Activated T-cell treated with anti-CD3 and anti-CD28 coated beads, Interleukin-2, amount 50 U/mL, for 24 hours (primary cell): Measurements from ENCODE around the gene B4GALT2.

Source experiments
- DNase-seq: peaks from one replicate; pipeline ENCODE4 v3.0.0-alpha.2; 2020
- H3K27ac Mint-ChIP-seq: 2 replicates; pipeline ENCODE4 v1.8.0; 2020; ENCODE audit warnings: mild to moderate bottlenecking, mixed read lengths
- H3K27me3 Mint-ChIP-seq: 2 replicates; pipeline ENCODE4 v1.8.0; 2020; ENCODE audit warnings: mixed read lengths
- H3K36me3 Mint-ChIP-seq: 2 replicates; pipeline ENCODE4 v1.8.0; 2020; ENCODE audit warnings: low read depth, mixed read lengths
- H3K4me1 Mint-ChIP-seq: 2 replicates; pipeline ENCODE4 v1.8.0; 2020; ENCODE audit warnings: low read depth, mixed read lengths
- H3K4me3 Mint-ChIP-seq: 2 replicates; pipeline ENCODE4 v1.8.0; 2020; ENCODE audit warnings: mild to moderate bottlenecking, moderate library complexity, mixed read lengths
- H3K9me3 Mint-ChIP-seq: 2 replicates; pipeline ENCODE4 v1.8.0; 2020; ENCODE audit warnings: mixed read lengths

Gene B4GALT2

DNA sequence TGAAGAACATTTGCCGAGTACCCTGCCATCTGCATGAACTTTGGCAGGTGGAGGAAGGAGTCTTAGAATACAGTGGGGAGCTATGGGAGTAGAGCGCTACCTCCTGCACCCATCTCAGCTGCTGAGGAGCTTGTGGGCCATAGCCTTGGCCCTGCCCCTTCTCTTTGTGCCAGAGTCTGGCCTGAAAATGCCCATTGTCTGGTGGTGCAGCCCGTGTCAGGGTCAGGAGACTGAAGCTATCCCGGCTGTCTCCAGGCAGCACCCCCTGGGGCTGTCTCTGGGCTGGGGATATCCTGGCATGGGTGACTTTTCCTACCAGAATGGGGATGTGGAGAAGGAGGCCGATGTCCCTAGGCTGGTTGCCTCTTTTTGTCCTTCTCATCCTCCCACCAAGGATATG lies 25.0 kb upstream of the B4GALT2 start:
- DNase-seq = no peak
- no peaks in the 10 kb centered on the region for H3K9me3 Mint-ChIP-seq
- H3K27me3 Mint-ChIP-seq = no peaks in the 10 kb centered on the region
- no peak overlapping the region for H3K27ac Mint-ChIP-seq
- peaks cover 58% of the 10 kb centered on the region for H3K36me3 Mint-ChIP-seq
- H3K4me3 Mint-ChIP-seq = no peak overlapping the region
- H3K4me1 Mint-ChIP-seq = peaks cover 20% of the 10 kb centered on the region

DNA sequence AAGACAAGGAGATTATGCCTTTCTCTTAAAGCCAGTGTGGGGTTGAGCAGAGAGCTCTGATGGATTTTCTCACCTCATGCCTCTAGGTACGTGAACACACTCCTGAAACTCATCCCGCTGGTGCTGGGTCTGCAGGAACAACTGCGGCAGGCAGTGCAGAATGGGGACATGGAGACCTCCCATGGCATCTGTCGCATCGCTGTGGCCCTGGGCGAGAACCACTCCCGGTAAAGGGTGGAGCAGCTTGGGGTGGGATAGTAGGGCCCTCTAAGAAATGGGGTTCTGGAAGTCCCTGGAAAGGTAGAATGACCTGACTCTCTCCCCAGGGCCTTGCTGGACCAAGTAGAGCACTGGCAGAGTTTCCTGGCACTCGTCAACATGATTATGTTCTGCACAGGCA lies 22.8 kb upstream of the B4GALT2 start:
- H3K4me3 Mint-ChIP-seq = no peak overlapping the region
- peaks cover 46% of the 10 kb centered on the region for H3K36me3 Mint-ChIP-seq
- H3K27me3 Mint-ChIP-seq = no peaks in the 10 kb centered on the region
- no peak overlapping the region for H3K27ac Mint-ChIP-seq
- DNase-seq = no peak
- H3K9me3 Mint-ChIP-seq = no peaks in the 10 kb centered on the region
- H3K4me1 Mint-ChIP-seq = peaks cover 4% of the 10 kb centered on the region

DNA sequence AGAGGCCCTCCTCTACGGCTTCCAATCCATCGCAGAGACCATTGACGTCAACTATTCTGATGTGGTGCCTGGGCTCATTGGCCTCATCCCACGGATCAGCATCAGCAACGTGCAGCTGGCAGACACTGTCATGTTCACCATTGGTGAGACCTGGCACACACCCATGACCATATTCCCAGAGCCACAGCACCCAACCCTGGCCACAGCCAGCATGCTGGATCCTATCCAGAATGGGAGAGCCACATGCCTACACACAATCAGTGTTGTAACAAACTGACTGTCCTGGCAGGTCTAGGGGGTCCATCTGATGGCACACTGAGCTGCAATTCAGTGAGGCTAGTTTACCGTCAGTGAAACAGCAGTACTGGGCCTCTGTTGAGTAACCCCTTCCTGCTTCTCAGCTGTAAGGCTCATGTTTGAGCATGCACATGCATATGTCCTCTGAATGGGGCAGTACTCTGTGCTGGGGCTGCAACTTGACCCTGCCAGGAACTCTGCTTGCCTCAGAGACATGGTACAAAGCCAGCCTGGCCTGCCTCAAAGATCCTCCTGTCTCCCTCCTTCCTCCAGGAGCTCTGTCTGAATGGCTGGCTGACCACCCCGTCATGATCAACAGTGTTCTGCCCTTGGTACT lies 21.5 kb upstream of the B4GALT2 start:
- Mint-ChIP-seq H3K27ac (no peak overlapping the region), H3K27me3 (no peaks in the 10 kb centered on the region), H3K36me3 (peaks cover 52% of the 10 kb centered on the region), H3K4me3 (no peak overlapping the region), H3K9me3 (no peaks in the 10 kb centered on the region), H3K4me1 (no peaks in the 10 kb centered on the region)
- DNase-seq = no peak

DNA sequence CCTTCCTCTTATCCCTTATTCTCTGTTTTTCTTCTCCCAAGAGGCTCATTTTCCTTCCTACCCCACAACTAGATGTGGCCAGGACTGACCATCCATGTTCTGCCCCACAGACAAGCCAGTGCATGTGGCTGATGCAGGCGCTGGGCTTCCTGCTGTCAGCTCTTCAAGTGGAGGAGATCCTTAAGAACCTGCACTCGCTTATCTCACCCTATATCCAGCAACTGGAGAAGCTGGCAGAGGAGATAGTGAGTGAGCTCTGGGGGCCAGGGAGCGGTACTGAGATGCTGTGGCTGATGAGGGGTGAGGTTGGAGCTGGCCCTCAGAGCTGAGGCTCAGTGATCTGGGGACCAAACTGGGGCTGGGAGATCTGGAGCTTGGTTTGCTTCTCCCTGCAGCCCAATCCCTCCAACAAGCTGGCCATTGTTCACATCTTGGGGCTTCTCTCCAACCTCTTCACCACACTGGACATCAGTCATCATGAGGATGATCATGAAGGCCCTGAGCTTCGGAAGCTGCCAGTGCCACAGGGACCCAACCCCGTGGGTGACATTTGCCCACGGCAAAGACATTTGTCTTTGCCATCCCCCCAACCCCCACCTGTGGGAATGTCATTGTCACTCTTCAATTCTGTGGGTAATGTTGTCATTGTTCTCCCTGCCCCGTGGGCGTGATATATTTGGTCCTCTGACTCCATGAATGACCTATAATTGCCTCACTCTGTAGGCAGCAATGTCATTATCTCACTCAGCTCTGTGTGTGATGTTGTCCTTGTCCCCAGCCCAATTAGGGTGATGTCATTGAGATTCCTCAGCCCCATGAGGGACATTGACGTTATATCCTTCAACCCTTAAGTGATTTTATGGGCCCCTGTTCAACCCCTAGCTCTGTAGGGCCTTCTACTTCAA lies 20.4 kb upstream of the B4GALT2 start:
- Mint-ChIP-seq H3K4me1 (no peaks in the 10 kb centered on the region), H3K4me3 (no peak overlapping the region), H3K36me3 (peaks cover 57% of the 10 kb centered on the region), H3K9me3 (no peaks in the 10 kb centered on the region), H3K27me3 (no peaks in the 10 kb centered on the region), H3K27ac (no peak overlapping the region)
- DNase-seq = no peak

- DNase-seq = no peak
- Mint-ChIP-seq H3K27me3 (no peaks in the 10 kb centered on the region), H3K27ac (no peak overlapping the region), H3K36me3 (peaks cover 57% of the 10 kb centered on the region), H3K4me1 (no peaks in the 10 kb centered on the region), H3K9me3 (no peaks in the 10 kb centered on the region), H3K4me3 (no peak overlapping the region)
These were observed 18.2 kb upstream of the B4GALT2 start for GRCh38 chr1:43960798-43961197.

- Mint-ChIP-seq H3K36me3 (peaks cover 53% of the 10 kb centered on the region), H3K27ac (no peak overlapping the region), H3K9me3 (no peaks in the 10 kb centered on the region), H3K27me3 (no peaks in the 10 kb centered on the region), H3K4me3 (no peak overlapping the region), H3K4me1 (no peaks in the 10 kb centered on the region)
- DNase-seq = no peak
These were observed 17.3 kb upstream of the B4GALT2 start for GRCh38 chr1:43961692-43962091.

GRCh38 chr1:43962324-43962723 lies 16.7 kb upstream of the B4GALT2 start:
- H3K9me3 Mint-ChIP-seq = no peaks in the 10 kb centered on the region
- no peaks in the 10 kb centered on the region for H3K4me1 Mint-ChIP-seq
- peaks cover 53% of the 10 kb centered on the region for H3K36me3 Mint-ChIP-seq
- H3K4me3 Mint-ChIP-seq = no peak overlapping the region
- DNase-seq = no peak
- no peaks in the 10 kb centered on the region for H3K27me3 Mint-ChIP-seq
- H3K27ac Mint-ChIP-seq = no peak overlapping the region

- Mint-ChIP-seq H3K36me3 (peaks cover 53% of the 10 kb centered on the region), H3K9me3 (no peaks in the 10 kb centered on the region), H3K4me1 (no peaks in the 10 kb centered on the region), H3K27ac (no peak overlapping the region), H3K27me3 (no peaks in the 10 kb centered on the region), H3K4me3 (no peak overlapping the region)
- no peak for DNase-seq
These were observed 16.0 kb upstream of the B4GALT2 start for GRCh38 chr1:43963006-43963405.

DNA sequence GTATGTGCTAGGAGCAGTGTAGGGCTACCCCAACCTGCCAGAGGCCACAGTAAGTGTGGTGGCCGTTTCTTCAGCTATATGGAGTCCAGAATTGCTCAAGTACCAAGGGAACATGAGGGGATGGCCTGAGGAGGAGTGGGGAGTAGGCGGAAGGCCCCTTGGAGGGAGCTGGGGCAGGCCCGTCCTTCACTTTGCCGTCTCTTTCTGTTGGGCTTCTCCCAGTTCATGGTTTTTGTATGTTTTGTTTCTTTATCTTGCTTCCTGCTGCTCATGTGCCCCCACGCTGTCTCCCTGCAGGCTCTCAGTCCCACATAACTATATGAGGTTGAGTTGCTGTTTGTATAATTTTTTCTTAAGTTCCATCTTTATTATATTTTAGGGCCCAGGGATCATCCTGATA lies 15.1 kb upstream of the B4GALT2 start:
- DNase-seq = no peak
- no peak overlapping the region for H3K4me3 Mint-ChIP-seq
- H3K27ac Mint-ChIP-seq = no peak overlapping the region
- H3K9me3 Mint-ChIP-seq = no peaks in the 10 kb centered on the region
- H3K36me3 Mint-ChIP-seq = peaks cover 45% of the 10 kb centered on the region
- H3K27me3 Mint-ChIP-seq = no peaks in the 10 kb centered on the region
- no peaks in the 10 kb centered on the region for H3K4me1 Mint-ChIP-seq

DNA sequence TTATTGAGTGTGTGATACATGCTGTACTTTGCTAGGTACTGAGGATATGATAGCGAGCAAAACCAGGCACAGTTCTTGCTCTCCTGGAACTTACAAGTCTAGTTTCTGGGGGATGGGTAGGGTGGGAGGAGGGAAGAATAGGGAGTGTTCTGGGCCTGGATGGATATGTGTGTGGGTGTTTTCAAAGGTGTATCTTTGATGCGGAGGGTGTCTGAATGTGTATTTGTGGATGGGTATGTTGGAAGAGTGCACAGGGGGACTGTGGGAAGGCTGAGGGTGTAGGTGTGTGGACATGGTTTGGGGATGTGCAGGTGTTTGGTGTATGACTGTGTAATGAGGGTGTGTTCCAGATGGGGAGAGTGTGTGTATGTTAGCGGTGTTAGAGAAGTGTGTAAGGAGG lies 13.7 kb upstream of the B4GALT2 start:
- Mint-ChIP-seq H3K4me1 (peaks cover 5% of the 10 kb centered on the region), H3K36me3 (peaks cover 43% of the 10 kb centered on the region), H3K27me3 (no peaks in the 10 kb centered on the region), H3K4me3 (no peak overlapping the region), H3K9me3 (no peaks in the 10 kb centered on the region), H3K27ac (no peak overlapping the region)
- no peak for DNase-seq

GRCh38 chr1:43968348-43968948 lies 10.6 kb upstream of the B4GALT2 start:
- Mint-ChIP-seq H3K27me3 (no peaks in the 10 kb centered on the region), H3K27ac (no peak overlapping the region), H3K9me3 (no peaks in the 10 kb centered on the region), H3K36me3 (peaks cover 55% of the 10 kb centered on the region), H3K4me3 (no peak overlapping the region), H3K4me1 (peaks cover 25% of the 10 kb centered on the region)
- no peak for DNase-seq

DNA sequence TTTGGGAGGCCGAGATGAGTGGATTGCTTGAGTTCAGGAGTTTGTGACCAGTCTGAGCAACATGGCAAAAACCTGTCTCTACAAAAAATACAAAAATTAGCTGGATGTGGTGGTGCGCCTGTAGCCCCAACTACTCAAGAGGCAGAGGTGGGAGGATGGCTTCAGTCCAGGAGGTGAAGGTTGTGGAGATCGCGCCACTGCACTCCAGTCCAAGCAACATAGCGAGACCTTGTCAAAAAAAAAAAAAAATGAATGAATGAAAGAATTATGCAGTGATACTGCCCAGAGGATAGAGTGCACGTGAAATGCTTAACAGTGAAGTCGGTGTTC lies 9.6 kb upstream of the B4GALT2 start:
- H3K36me3 Mint-ChIP-seq = peaks cover 64% of the 10 kb centered on the region
- H3K27ac Mint-ChIP-seq = peak overlapping the region; percentile 51
- H3K4me1 Mint-ChIP-seq = peaks cover 35% of the 10 kb centered on the region
- DNase-seq = no peak
- H3K4me3 Mint-ChIP-seq = peak overlapping the region; percentile 99
- H3K9me3 Mint-ChIP-seq = no peaks in the 10 kb centered on the region
- H3K27me3 Mint-ChIP-seq = no peaks in the 10 kb centered on the region

DNA sequence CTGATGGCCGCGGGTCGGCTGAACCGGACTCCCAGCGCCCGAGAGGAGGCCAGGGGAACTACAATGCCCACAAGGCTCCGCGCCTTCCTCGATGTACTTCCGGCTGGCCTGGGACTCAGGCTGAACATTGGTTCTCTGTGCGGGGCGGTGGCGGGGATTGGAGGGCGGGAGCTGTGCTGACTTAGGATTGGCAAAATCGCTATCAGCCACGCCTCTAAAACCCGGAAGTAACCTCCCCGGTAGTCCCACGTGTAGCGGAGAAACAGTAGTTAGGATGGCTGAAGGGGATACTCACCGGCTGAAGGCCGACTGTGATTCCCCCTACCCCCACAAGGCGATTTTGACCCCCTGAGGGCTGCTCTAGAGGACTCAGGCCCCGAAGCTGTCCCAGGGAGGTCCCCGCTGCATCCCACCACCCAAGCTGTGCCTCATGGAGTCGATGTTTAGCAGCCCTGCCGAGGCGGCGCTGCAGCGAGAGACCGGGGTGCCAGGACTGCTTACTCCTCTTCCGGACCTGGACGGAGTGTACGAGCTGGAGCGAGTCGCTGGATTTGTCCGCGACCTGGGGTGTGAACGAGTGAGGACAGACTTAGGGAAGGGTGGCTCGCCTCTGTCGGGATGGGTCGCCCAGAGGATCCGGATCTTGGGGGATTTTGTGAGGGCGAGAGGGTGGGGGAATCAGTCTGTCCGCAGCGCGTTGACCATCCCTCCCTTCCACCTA lies 9.1 kb upstream of the B4GALT2 start, which contains the start of gene DPH2:
TSS of gene DPH2 (plus strand) at position 265 of the 721 bp plus-strand sequence. CDS start at position 431, 166 bp downstream.
- peaks cover 64% of the 10 kb centered on the region for H3K36me3 Mint-ChIP-seq
- peak within 1 kb of the TSS; percentile 99 for H3K4me3 Mint-ChIP-seq
- peaks cover 35% of the 10 kb centered on the region for H3K4me1 Mint-ChIP-seq
- peak within 1 kb of the TSS; percentile 97 for H3K27ac Mint-ChIP-seq
- peak; percentile 95 for DNase-seq
- no peaks in the 10 kb centered on the region for H3K27me3 Mint-ChIP-seq
- no peaks in the 10 kb centered on the region for H3K9me3 Mint-ChIP-seq

DNA sequence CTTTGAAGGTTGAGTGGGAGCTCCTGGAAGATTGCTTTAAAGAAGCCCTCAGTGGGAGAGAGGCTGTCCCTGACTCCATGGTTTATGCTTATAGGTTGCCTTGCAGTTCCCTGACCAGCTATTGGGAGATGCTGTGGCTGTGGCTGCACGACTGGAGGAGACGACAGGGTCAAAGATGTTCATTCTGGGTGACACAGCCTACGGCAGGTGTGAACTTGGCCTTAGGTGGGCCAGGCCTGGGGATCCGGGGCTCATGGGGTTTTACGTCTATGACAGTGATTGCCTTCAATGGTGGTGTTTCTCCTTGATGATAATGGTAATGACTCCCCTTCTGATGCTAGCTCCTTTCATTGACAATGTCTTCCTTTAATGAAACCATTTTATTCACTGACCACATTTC lies 8.5 kb upstream of the B4GALT2 start:
- DNase-seq = no peak
- H3K27me3 Mint-ChIP-seq = no peaks in the 10 kb centered on the region
- peak overlapping the region; percentile 99 for H3K4me3 Mint-ChIP-seq
- H3K36me3 Mint-ChIP-seq = peaks cover 68% of the 10 kb centered on the region
- H3K27ac Mint-ChIP-seq = peak overlapping the region; percentile 97
- no peaks in the 10 kb centered on the region for H3K9me3 Mint-ChIP-seq
- H3K4me1 Mint-ChIP-seq = peaks cover 35% of the 10 kb centered on the region
